ENCODE data around the gene OPN5.

DNA sequence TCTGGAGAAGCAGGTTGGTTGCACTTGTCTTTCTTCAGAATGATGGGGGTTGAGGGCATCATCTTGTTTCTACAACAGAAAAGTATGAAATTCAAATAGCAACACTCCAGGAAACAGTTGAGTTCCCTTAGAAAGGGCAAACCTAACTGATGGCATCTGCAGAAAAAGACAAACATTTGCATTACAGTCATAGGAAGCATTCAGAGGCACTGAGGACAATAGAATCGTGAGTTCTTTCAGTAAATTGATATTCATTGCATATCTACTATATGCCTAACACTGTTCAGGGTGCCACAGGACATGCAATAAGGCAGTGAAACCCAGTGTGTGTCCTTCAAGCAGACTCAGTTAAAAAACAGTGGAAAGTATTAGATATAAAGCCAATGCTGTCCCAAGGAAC is 41.1 kb upstream of the OPN5 start:
- TF ChIP-seq, protein P1, sequence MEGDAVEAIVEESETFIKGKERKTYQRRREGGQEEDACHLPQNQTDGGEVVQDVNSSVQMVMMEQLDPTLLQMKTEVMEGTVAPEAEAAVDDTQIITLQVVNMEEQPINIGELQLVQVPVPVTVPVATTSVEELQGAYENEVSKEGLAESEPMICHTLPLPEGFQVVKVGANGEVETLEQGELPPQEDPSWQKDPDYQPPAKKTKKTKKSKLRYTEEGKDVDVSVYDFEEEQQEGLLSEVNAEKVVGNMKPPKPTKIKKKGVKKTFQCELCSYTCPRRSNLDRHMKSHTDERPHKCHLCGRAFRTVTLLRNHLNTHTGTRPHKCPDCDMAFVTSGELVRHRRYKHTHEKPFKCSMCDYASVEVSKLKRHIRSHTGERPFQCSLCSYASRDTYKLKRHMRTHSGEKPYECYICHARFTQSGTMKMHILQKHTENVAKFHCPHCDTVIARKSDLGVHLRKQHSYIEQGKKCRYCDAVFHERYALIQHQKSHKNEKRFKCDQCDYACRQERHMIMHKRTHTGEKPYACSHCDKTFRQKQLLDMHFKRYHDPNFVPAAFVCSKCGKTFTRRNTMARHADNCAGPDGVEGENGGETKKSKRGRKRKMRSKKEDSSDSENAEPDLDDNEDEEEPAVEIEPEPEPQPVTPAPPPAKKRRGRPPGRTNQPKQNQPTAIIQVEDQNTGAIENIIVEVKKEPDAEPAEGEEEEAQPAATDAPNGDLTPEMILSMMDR (conservative IDR thresholded peaks at IDR 0.05; ENCODE audit: low read depth, low read length): no peak
- no peak for TF ChIP-seq EZH2 (IDR thresholded peaks at IDR 0.05; ENCODE audit: borderline replicate concordance, low read depth, low read length, poor library complexity, severe bottlenecking)

Data from A673 (cell line).